Ovary (tissue), 9 donors: ENCODE results near the gene PCNT. TPM values are rescaled to one million over a fixed set of nuclear protein-coding genes. Genes with fewer than 3 reads are reported as not detected.

Experiments
- DNase-seq, 5 donors: peaks; one replicate each; pipeline ENCODE4 v3.0.0-alpha.2; 2019 to 2020
- H3K27ac ChIP-seq, 2 donors: fragments of 200-600 bp; one replicate each; pipeline versions ENCODE4 v1.5.1 to v1.8.0; 2019 to 2022
- H3K27me3 ChIP-seq: fragments of 200-600 bp; one replicate; pipeline ENCODE4 v1.8.0; 2022
- H3K36me3 ChIP-seq: fragments of 200-600 bp; sonication (generic); one replicate; pipeline ENCODE4 v1.5.1; 2019
- H3K4me1 ChIP-seq: one replicate; pipeline ENCODE4 v1.8.1; 2013; ENCODE audit warnings: mild to moderate bottlenecking, moderate library complexity; ENCODE audit not compliant: insufficient read depth
- H3K4me3 ChIP-seq: fragments of 200-600 bp; sonication (generic); one replicate; pipeline ENCODE4 v1.5.1; 2017
- H3K9me3 ChIP-seq, 2 donors: fragments of 200-600 bp in 1 of 2; sonication (generic) in 1 of 2; one replicate each; pipeline versions ENCODE4 v1.5.1 to v1.8.1; 2013 to 2019; ENCODE audit warnings: mild to moderate bottlenecking in 1 of 2, moderate library complexity in 1 of 2
- EP300 ChIP-seq: sonication (generic); formaldehyde crosslinking; IDR thresholded peaks from one replicate; pipeline ENCODE4 v1.6.1; 2017; ENCODE audit warnings: antibody characterized with exemption
- POLR2A ChIP-seq: fragments of 450-650 bp; IDR thresholded peaks from one replicate; pipeline ENCODE4 v1.6.1; 2017; ENCODE audit warnings: antibody characterized with exemption, mild to moderate bottlenecking, moderate library complexity
- WGBS, 3 donors: extraction: QIAGEN DNeasy Blood & Tissue Kit in 1 of 3; methylation state at CpG; one replicate each; pipeline versions ENCODE4 v1.1.5 to v1.1.7; 2013 to 2017; 5-methylcytosine and 5-hydroxymethylcytosine counted together
- intact Hi-C, 4 donors: fragments of 100-400 bp; cut with DNase I; formaldehyde crosslinking; loops; one replicate each; pipeline versions ENCODE4 v1.11.0 to v1.15.1; 2022 to 2023
- polyA plus RNA-seq, 2 donors: library from polyadenylated mRNA; stranded (reverse); fragments of 200-250 nt in 1 of 2; fragments of 350-450 nt in 1 of 2; fragmentation: Illumina TruSeq in 1 of 2; extraction: RNeasy Lipid Tissue Mini Kit (QIAGEN cat#74804) in 1 of 2; gene quantifications; one replicate each; pipeline ENCODE4 v1.2.3, GENCODE V29; 2013 to 2014
- total RNA-seq, 7 donors: library from RNA; depleted of rRNA in 2 of 7; stranded (reverse); fragments of >200 nt in 2 of 7; fragmentation: NEBNext Ultra II Directional in 3 of 7; extraction: Animal tissue kit (Norgen Biotek cat#: 25700) in 3 of 7; gene quantifications; one replicate each; pipeline versions ENCODE4 v1.1.0 to v1.2.4, GENCODE V29; 2016 to 2023
- TF ChIP-seq, protein P1 (sequence below), 3 donors: fragments of 450-650 bp in 2 of 3; fragments of 200-600 bp in 1 of 3; IDR thresholded peaks; one replicate each; pipeline versions ENCODE4 v1.5.1 to v1.8.0; 2016 to 2022; ENCODE audit warnings: antibody characterized with exemption in 3 of 3, mild to moderate bottlenecking in 1 of 3
- donor health status: DM: no; HTN: no; CAD: no; lungs with moderate emphysema.
- donor health status: DM: no; HTN: no; CAD: no.
- donor health status: Bipolar disorder and iron deficiency.
- donor health status: DM: yes; HTN: yes; CAD: no.
- donor health status: DM: no; HTN: no; CAD: no.
- donor health status: DM: yes; HTN: yes; CAD: no.

The PCNT gene
- total and polyA plus RNA-seq, 9 donors, result 11.1 to 28.2 (median 18.6) TPM

DNA sequence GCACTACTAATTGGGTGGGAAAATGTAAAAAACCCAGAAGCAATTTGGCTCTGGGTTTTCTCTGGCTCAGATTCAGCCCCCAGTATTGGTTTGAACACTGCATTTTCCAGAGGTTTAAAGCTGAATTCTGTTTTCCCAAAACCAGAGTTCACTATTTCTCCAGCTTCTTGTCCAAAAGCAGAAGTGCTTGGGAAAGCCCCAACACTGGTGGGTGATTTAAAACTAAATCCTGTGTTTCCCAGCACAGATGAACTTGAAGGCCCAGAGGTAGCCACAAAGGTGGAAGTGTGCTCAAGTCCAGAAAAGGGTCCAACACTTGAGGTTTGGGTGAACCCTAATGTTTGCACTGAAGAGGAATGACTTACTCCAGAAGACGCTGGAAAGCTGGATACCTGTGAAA, 39.2 kb upstream of the PCNT start:
- H3K4me3 ChIP-seq, result no peak overlapping the region
- TF ChIP-seq EP300 (no peak), POLR2A (no peak)
- TF ChIP-seq, protein P1, sequence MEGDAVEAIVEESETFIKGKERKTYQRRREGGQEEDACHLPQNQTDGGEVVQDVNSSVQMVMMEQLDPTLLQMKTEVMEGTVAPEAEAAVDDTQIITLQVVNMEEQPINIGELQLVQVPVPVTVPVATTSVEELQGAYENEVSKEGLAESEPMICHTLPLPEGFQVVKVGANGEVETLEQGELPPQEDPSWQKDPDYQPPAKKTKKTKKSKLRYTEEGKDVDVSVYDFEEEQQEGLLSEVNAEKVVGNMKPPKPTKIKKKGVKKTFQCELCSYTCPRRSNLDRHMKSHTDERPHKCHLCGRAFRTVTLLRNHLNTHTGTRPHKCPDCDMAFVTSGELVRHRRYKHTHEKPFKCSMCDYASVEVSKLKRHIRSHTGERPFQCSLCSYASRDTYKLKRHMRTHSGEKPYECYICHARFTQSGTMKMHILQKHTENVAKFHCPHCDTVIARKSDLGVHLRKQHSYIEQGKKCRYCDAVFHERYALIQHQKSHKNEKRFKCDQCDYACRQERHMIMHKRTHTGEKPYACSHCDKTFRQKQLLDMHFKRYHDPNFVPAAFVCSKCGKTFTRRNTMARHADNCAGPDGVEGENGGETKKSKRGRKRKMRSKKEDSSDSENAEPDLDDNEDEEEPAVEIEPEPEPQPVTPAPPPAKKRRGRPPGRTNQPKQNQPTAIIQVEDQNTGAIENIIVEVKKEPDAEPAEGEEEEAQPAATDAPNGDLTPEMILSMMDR (IDR thresholded peaks at IDR 0.05), result no peak

DNA sequence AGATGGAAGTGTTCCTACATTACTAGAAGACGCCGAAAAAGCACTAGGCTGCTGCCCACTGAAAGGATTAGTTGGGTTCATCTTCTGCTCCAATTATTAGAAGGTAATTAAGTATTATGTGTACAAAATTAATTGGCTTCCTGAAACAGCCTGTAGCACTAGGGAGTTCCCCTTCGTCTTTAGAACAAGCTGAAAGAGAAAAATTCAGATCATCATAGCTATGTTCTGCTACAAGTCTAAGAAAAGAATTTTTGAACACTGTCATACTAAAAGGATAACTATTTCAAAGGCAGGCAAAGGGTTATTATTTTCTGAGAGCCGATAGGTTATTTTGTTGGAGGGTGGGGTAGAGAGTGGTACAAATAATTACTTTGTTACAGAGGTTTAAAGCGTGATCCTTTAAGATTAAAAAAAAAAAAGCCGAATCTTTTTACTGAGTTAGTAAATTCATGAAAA, 38.7 kb upstream of the PCNT start, which contains the start of gene MCM3AP:
MCM3AP (minus strand) TSS at position 406 of the 456 bp plus-strand sequence; CDS start at position 81, 325 bp downstream.
- H3K4me1 ChIP-seq, result peaks cover 17% of the 10 kb centered on the region
- H3K27me3 ChIP-seq, result no peaks in the 10 kb centered on the region
- DNase-seq, result no peak
- H3K27ac ChIP-seq, result peak within 1 kb of the TSS; percentile 76 to 93
- peak within 1 kb of the TSS; percentile 93 for H3K4me3 ChIP-seq
- intact Hi-C loops, result loop anchor here in 2 of 4 donors (5.0 to 10.0 kb wide), 2 partner anchors 60 to 133 kb away; partner anchors contain the start of gene LSS (in 1 of the 2)
- 28 to 32% (median 31%) methylated on average over 6 of the region's 6 CpGs for WGBS, 3 donors
- H3K9me3 ChIP-seq, result no peaks in the 10 kb centered on the region
- TF ChIP-seq POLR2A (no peak), EP300 (no peak)
- TF ChIP-seq, protein P1 (IDR thresholded peaks at IDR 0.05), result no peak
- H3K36me3 ChIP-seq, result no peaks in the 10 kb centered on the region

More for the DNA sequence above, 39.2 kb upstream of the PCNT start:
- Histone ChIP-seq H3K36me3 (no peaks in the 10 kb centered on the region), H3K27ac (no peak overlapping the region), H3K4me1 (peaks cover 17% of the 10 kb centered on the region), H3K9me3 (no peaks in the 10 kb centered on the region), H3K27me3 (no peaks in the 10 kb centered on the region)
- WGBS, 3 donors, result 86 to 95% (median 87%) methylated on average over 1 of the region's 1 CpG
- no peak for DNase-seq
- intact Hi-C loops, result loop anchor here in 2 of 4 donors (5.0 to 10.0 kb wide), 2 partner anchors 60 to 132 kb away; partner anchors contain the start of gene LSS (in 1 of the 2)

DNA sequence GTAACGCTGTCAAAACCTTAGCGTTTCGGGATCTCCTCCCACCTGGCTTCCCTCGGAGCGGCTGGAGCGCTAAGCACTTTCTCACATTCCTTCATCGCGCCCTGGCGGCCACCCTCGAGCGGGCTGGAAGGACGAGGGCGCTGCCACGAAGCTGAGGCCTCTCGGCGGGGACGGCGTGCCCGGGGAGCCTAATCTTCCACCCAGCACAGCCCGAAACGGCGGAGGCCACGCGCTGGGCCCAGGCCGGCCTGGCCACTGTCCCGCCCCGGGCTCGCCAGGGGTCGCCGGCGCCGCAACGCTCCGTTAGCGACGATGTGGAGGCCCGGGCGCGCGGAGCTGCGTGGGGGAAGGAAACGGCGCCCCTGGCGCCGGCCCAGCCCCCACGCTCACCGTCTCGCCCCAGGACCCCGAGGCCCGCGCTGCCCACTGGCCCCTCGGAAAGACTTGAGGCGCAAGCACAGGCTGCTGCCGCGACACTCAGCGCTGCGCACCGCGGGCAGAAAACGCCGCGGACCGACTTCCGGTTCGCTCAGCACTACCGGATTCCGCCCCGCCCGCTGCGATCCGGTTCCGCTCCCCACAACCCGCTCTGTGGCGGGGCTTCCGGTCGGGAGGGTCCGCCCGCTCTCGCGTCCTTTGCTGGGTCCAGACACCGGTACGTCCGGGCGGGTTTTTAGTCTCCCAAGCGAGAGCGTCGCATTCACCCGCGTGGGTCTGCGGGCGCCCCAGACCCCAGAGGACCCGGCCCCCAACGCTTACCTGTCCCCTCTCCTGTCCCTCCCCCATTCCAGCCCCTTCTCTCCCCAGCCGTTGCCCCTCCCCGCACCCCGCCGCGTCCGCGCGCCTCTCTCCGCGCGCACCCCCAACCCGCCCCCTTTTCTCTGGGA, 38.0 kb upstream of the PCNT start, which contains the start of gene YBEY:
YBEY (plus strand) TSS at position 582 of the 887 bp plus-strand sequence. CDS start 572 bp downstream, outside the sequence.
- Histone ChIP-seq H3K27me3 (no peaks in the 10 kb centered on the region), H3K9me3 (no peaks in the 10 kb centered on the region), H3K36me3 (no peaks in the 10 kb centered on the region), H3K4me1 (peaks cover 17% of the 10 kb centered on the region), H3K4me3 (peak within 1 kb of the TSS; percentile 93), H3K27ac (peak within 1 kb of the TSS; percentile 76 to 93)
- intact Hi-C loops, result loop anchor here in 2 of 4 donors (5.0 to 10.0 kb wide), 2 partner anchors 61 to 134 kb away; partner anchors contain the start of gene LSS (in 1 of the 2)
- WGBS, 3 donors, result 0 to 1% (median 1%) methylated on average over 72 to 105 of the region's 105 CpGs
- peak; percentile 86 to 93 (median 87) for DNase-seq
- TF ChIP-seq POLR2A (peak; percentile 66), EP300 (no peak)
- TF ChIP-seq, protein P1 (IDR thresholded peaks at IDR 0.05), result peak in 2 of 3 donors; percentile 27 to 54

DNA sequence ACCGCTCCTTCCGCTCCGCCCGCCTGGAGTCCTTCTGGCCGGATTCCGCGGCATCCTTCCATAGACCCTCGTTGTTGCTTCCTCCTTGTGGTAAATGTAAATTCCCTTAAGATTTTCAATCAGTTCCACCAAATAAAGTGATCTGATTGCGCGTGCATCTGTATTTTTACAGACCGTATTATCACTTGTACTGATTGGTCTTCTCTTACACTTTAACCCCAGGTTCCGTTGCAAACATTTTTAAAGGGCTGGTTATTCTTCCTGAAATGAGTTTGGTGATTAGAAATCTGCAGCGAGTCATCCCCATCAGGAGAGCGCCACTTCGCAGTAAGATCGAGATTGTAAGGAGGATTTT, 37.3 kb upstream of the PCNT start:
- WGBS, 3 donors, result 0 to 1% (median 0%) methylated on average over 16 of the region's 16 CpGs
- intact Hi-C loops, result loop anchor here in 2 of 4 donors (5.0 to 10.0 kb wide), 2 partner anchors 62 to 134 kb away; partner anchors contain the start of gene LSS (in 1 of the 2)
- H3K9me3 ChIP-seq, result no peaks in the 10 kb centered on the region
- no peaks in the 10 kb centered on the region for H3K36me3 ChIP-seq
- no peaks in the 10 kb centered on the region for H3K27me3 ChIP-seq
- peaks cover 17% of the 10 kb centered on the region for H3K4me1 ChIP-seq
- H3K4me3 ChIP-seq, result peak overlapping the region; percentile 93
- TF ChIP-seq POLR2A (no peak), EP300 (no peak)
- TF ChIP-seq, protein P1 (IDR thresholded peaks at IDR 0.05), result no peak
- no peak for DNase-seq
- H3K27ac ChIP-seq, result peak overlapping the region; percentile 76 to 93
